GM19397 (cell line): ENCODE data around the gene BSND.

Experiments
- ATAC-seq: cut with Tn5 transposase; IDR thresholded peaks from one replicate; pipeline ENCODE4 v1.9.1; 2021; ENCODE audit warnings: mild to moderate bottlenecking, moderate library complexity; ENCODE audit not compliant: unreplicated experiment

Gene BSND

DNA sequence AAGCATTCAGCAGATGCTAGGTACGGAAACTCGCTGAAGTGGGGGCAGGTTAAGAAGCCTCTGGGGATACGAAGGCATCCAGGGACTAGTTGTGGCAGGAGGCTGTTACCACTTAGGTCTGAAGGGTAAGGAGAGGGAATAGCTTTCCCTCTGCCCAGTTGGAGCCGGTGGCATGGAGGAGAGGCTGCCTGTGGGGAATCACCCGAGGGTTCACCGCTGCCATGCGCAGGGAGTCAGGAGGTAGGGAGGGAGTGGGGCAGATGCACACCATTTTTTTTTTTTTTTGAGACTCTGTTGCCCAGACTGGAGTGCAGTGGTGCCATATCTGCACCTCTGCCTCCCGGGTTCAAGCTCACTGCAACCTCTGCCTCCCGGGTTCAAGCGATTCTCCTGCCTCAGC, 46.7 kb downstream of the BSND start:
- no peak for ATAC-seq

DNA sequence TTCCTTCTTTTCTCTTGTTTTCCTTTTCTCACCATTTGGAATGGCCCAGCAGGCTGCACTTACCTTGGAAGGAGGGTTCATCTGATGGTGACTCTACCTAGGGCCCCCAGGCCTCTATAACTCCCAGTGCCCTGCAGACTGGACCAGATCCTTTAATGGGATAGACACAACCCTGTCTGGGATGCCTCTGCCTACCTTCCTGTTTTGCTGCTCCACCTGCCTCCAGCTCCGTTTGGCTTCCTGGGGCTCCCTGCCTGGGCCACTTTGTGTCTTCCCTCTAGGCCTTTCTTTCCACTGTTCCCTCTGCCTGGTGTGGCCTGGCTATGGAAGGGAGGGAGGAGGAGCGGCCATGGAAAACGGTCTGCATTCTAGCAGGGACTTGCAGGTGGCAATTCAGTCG, 48.1 kb downstream of the BSND start:
- no peak for ATAC-seq

- ATAC-seq = no peak
These were observed 48.9 kb downstream of the BSND start for GRCh38 chr1:55047611-55048010.

GRCh38 chr1:55048453-55049270, 49.9 kb downstream of the BSND start:
- no peak for ATAC-seq

GRCh38 chr1:55049271-55049913, 50.7 kb downstream of the BSND start:
- ATAC-seq = no peak

GRCh38 chr1:55049914-55050278, 51.2 kb downstream of the BSND start:
- ATAC-seq = no peak

DNA sequence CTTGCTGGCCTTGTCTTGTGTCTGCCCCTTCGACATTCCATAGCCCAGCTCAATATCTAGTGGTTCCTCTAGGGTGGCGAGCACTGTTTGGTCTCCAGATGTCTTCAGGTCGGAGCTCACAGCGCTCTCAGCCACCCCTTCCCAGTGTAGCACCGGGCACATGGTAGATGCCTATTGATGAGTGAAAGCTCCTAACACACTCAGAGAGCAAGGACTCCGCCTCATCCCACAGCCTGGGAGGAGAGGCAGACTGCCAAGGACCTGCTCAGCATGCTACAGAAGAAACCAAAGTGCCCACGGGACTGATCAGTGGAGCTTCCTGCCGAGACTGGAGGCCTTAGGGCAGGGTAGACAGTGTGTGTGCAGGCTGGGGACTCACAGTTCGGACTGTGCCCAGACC, 51.5 kb downstream of the BSND start:
- no peak for ATAC-seq

GRCh38 chr1:55051169-55051568, 52.4 kb downstream of the BSND start:
- no peak for ATAC-seq

DNA sequence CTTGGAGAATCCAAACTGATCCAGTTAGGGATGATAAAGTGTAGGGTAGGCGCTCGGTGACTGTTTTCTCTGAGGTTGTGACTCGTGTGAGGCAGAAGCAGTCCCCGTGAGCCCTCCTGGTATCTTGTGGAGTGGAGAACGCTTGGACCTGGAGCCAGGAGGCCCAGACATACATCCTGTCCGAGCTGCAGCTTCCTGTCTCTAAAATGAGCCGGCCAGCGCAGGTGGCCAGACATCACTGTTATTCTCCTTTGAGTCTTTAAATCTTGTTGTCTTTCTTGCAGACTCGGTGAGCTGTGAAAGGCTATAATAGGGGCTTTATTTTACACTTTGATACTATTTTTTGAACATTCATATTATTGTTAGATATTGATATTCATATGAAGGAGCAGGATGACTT, 52.9 kb downstream of the BSND start:
- no peak for ATAC-seq

DNA sequence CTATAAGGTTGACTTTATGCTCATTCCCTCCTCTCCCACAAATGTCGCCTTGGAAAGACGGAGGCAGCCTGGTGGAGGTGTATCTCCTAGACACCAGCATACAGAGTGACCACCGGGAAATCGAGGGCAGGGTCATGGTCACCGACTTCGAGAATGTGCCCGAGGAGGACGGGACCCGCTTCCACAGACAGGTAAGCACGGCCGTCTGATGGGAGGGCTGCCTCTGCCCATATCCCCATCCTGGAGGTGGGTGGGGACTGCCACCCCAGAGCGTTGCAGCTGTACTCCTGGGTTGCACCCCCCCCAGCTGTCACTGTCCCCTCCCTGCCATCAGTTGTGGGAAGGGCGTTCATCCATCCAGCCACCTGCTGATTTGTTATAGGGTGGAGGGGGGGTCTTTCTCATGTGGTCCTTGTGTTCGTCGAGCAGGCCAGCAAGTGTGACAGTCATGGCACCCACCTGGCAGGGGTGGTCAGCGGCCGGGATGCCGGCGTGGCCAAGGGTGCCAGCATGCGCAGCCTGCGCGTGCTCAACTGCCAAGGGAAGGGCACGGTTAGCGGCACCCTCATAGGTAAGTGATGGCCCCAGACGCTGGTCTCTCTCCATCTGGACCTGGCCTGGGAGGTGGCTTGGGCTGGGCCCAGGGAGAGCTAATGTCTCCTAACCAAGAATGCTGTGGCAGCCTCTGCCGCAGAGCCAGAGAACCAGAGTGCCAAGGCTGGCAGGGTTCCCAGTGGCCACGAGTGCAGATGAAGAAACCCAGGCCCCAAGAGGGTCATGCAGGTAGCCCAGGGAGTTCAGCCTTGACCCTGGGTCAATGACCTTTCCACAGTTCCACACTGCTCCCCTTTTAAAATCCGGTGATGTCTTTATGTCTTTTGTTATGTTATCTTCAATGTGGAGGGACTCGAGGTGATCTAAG, 53.7 kb downstream of the BSND start:
- ATAC-seq = no peak

GRCh38 chr1:55053265-55053954, 54.7 kb downstream of the BSND start:
- ATAC-seq = no peak

DNA sequence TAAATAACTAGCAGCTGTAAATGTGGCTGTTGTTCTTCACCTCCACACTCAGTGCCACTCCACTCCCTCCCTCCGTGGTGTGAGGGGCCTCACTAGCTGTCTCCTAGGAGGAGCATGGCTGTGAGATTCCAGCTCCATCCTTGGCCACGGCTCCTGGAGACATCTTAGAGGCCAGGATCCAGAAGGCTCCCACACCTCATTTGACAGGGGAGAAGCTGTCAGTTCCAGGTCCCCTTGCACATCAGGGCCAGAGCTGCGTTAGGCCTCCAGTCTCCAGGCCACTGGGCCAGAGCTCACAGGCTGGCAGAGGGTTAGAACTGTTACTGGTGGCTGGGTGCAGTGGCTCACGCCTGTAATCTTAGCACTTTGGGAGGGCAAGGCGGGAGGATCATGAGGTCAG, 55.7 kb downstream of the BSND start:
- no peak for ATAC-seq

- no peak for ATAC-seq
These were observed 56.5 kb downstream of the BSND start for GRCh38 chr1:55055084-55055882.

DNA sequence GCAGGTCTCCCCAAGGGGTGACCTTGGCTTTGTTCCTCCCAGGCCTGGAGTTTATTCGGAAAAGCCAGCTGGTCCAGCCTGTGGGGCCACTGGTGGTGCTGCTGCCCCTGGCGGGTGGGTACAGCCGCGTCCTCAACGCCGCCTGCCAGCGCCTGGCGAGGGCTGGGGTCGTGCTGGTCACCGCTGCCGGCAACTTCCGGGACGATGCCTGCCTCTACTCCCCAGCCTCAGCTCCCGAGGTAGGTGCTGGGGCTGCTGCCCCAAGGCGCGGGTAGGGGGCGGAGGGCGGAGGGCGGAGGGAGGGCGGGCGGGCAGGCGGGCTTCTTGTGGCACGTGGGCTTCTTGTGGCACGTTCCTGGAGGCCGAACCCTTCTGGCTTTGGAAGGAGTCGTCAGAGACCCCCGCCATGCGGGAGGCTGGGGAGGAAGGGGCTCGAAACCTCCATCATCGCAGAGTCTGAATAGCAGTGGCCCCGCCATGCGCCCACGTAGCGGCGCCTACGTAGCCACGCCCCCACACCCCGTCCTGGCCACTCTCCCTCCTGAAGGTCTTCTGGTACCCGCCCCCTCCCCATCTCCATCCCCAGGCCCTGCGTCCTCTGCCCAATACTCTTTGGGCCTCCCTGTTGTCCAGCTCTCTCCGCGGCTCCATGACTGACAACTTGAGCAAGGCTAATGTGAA, 57.4 kb downstream of the BSND start:
- no peak for ATAC-seq

GRCh38 chr1:55056632-55056992, 57.9 kb downstream of the BSND start:
- no peak for ATAC-seq

DNA sequence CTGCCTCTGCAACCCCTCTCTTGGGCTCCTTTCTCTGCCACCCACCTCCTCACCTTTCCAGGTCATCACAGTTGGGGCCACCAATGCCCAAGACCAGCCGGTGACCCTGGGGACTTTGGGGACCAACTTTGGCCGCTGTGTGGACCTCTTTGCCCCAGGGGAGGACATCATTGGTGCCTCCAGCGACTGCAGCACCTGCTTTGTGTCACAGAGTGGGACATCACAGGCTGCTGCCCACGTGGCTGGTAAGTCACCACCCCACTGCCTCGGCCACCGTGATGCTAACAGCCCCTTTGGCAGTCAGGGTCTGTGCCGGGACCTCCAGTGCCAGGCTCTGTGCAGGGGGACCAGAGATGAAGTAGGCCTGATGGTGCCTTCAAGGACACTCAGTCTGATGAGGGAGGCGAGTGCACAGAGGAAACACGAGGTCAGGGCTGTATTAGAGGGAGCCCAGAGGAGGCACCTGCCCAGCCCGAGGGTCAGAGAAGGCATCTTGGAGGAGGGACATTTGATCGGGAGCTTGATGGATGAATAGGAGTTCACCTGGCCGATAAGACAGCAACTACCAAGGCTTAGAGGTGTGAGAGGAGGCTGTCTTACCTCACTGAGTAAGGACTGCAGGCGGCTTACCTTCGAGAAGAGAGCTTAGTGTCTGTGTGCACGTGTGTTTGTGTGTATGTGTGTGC, 58.7 kb downstream of the BSND start:
- no peak for ATAC-seq

- ATAC-seq = no peak
These were observed 59.2 kb downstream of the BSND start for GRCh38 chr1:55057956-55058298.

GRCh38 chr1:55059302-55060132, 60.8 kb downstream of the BSND start:
- no peak for ATAC-seq
